Raji (cell line): ENCODE results near the gene UQCC3.

Source experiments
- POLR2A ChIP-seq: IDR thresholded peaks from 2 replicates; pipeline ENCODE4 v1.6.1; 2011; ENCODE audit warnings: low read depth, low read length, control low read depth; ENCODE audit not compliant: insufficient read depth

UQCC3 gene

DNA sequence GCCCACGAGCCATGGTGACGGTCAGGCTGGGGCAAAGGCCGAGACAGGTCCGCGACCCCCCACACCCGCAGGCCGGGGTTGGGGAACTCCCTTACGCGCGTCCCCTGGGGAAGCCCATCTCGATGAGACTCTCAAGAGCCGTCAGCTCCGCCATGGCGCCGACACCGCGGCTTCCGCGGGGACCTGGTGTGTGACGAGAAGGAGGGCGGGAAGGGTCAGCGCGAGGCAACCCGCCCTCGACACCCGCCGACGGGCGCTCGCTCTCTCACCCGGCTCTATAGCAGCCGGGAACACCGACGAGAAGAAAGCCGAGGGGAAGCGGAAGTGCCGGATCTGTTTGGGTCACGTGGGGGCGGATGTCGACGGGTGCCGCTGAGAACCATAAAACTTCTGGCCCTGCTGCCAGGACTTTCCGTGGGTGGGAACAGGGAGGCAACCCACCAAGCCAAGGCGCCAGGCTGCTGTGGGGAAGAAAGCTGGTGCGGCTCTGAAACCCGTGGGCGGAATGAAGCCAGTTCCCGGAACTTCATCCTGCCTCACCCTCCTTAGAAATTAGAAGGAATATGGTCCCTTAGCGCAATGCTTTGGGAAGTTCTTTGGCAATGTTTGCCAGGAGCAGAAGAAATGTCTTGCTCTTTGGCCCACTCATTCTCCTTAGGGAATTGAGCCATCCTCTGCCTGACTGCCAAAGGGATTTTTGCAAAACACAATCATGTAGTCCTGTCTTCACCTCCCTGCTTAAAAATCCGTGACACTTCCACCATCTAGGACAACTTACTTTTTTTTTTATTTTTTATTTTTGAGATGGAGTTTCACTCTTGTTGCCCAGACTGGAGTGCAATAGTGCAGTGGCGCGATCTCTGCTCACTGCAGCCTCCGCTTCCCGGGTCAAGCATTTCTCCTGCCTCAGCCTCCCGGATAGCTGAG, 7.6 kb downstream of the UQCC3 start, which contains the start of gene UBXN1:
TSS of gene UBXN1 (minus strand) at position 304 of the 927 bp plus-strand sequence. CDS start at position 154, 150 bp downstream.
- TF ChIP-seq POLR2A, result peak; percentile 78

DNA sequence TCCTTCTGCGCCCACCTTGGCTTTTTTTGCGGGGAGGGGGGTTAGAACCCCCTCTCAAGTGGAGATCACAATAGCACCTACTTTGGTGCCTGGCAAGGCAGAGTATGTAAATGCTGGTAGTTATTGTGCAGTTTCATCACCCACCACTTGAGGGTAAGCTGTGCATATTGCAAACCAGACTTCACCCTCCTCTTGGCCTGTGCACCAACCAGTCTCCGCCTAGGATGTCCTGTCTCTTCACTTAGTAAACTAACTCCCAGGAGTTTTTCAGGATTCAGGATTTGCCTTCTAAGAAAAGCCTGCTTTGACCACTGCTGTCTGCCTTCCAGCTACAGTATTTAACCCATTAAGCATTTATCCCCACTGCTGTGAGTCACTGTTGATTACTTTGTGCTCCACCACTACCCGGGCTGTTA, 9.4 kb downstream of the UQCC3 start:
- TF ChIP-seq POLR2A, result peak; percentile 37; the same call in 1 of the 2 replicates

DNA sequence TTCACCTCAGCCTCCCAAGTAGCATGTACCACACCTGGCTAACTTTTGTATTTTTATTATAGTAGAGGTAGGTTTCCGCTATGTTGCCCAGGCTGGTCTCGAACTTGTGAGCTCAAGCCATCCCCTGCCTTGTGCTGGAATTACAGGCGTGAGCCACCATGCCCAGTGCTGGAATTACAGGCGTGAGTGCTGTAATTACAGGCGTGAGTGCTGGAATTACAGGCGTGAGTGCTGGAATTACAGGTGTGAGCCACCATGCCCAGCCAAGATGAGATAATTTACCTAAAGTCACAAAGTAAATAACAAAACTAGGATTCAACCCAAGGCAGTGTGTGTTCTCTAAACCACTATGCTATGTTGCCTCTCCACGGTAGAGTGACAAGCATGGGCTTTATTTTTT, 11.0 kb downstream of the UQCC3 start:
- TF ChIP-seq POLR2A, result no peak

DNA sequence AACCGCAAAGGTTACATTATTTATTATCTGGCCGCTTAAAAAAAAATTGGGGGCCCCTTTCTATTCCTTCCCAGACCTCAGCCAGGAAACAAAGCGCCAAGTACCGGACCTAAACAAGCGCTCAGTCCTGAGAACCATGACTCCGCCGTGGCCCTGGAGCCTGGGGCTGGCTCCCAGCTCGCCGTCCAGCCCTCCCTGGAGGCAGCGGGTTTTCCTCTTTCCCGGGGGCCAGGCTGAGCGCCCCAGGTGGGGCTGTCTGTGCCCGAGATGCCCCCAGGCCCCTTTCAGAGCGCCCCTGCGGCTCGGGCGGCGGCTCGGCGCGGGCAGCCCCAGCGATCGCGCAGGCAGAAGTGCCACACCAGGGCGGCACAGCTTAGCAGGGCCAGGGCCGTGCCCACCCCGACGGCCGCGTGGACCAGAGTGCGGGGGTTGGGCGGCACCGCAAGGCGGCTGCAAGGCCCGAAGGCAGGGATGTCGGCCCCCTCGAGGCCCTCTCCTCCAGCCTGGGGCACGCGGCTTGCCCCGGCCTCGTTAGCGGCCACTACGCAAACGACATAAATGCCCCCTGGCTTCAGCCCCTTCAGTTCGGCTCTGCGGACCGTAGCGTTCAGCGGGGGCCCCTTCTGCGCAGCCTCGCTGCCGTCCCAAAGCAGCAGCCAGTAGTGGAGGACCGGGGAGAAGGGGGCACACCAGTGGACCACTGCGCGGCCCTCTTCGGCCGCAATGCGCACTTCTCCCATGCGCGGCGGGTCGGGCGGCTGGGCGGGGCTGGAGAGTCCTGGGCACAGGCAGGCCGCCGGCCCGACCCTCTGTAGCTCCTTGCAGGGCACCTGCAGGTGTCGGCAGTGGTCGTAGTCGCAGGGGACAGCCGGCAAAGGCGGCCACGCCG, 16.3 kb downstream of the UQCC3 start:
- TF ChIP-seq POLR2A, result no peak

DNA sequence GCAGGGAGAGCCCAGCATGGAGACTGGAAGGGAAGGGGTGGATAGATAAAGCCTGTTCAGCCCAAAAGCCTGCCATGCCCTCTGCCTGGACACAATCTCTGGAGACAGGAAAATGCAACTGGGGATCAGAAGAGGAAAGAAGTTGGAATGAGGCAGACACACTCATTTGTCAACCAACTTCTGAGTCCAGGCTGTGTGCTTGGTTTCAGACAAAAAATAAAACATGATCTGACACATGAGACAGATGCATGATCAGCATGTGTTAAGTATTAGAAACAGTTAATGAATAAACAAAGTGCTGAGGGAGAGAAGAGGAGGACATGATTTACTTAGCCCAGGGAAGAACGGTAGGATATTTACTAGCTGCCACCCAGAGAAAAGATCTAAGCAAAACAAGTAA, 17.0 kb downstream of the UQCC3 start:
- TF ChIP-seq POLR2A, result no peak

DNA sequence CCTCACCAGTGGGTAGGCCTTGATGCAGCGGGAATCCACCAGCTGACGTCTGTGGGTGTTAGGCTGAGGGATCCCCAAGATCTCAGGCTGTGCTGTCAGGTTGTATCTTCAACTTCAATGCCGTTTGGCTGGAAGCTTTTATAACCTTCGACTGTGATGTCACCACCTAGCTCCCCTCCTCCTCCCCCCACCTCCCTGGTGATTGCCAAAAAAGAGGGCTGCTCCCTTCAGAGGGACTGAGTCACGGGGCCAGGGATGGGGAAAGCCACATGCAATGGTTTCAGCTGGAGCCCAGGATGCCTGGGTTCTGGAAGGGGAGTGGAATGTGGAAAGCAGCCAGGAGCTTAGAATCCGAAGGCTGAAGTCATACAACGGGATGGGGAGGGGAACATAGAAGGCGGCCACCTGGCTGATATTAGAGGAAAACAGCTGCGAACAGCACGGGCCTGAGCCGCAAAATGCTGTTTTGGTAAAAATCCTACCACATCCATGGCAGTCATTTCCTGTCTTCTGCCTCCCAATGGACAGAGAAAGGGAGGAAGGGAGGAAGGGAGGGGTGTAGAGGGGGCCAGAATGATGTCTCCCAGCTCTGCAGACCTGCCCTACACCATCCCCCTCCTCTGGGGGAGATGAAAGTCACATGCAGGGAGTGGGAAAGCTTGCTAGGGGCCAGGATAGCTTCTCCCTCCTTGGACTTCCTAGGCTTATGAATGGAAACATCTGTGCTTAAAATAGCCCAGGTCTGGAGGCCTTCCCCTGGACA, 18.1 kb downstream of the UQCC3 start, which contains the start of gene LRRN4CL:
TSS of gene LRRN4CL (minus strand) at position 110 of the 763 bp plus-strand sequence. CDS start 1,022 bp downstream, outside the sequence.
- TF ChIP-seq POLR2A, result no peak

DNA sequence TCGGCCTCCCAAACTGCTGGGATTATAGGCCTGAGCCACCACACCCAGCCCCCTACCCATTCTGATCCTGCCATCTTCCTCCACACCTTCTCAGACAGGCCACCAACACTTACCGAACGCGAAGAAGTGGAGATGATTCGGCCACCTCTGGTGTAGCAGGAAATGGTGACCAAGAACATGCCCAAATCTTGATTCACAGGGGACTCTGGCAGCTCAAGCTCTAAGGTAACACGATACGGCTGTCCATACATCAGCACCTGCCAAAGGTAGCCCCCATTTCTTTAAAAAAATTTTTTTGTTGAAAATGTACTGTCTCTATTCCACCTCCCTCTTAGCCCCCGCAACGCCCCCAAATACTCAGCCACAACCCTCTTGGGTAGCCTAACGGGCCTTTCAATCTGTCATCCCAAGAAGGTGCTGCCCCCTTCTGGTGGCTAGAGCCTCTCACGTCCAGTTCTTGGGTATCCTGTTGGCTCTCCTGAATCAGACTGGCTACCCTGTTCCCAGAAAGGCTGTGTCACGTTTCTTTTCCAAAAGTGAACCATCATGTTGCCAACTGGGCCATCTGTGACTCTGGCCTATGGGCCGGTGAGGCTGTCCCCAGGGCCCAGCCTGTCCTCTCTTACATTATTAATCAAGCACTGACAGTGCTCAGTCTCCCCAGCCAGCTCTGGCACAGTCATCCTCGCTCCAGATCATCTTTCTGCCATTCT, 23.1 kb downstream of the UQCC3 start:
- no peak for TF ChIP-seq POLR2A

- TF ChIP-seq POLR2A, result no peak
Measured at GRCh38 chr11:62702246-62702645, 30.8 kb downstream of the UQCC3 start.

GRCh38 chr11:62705413-62705812, 33.9 kb downstream of the UQCC3 start:
- no peak for TF ChIP-seq POLR2A

DNA sequence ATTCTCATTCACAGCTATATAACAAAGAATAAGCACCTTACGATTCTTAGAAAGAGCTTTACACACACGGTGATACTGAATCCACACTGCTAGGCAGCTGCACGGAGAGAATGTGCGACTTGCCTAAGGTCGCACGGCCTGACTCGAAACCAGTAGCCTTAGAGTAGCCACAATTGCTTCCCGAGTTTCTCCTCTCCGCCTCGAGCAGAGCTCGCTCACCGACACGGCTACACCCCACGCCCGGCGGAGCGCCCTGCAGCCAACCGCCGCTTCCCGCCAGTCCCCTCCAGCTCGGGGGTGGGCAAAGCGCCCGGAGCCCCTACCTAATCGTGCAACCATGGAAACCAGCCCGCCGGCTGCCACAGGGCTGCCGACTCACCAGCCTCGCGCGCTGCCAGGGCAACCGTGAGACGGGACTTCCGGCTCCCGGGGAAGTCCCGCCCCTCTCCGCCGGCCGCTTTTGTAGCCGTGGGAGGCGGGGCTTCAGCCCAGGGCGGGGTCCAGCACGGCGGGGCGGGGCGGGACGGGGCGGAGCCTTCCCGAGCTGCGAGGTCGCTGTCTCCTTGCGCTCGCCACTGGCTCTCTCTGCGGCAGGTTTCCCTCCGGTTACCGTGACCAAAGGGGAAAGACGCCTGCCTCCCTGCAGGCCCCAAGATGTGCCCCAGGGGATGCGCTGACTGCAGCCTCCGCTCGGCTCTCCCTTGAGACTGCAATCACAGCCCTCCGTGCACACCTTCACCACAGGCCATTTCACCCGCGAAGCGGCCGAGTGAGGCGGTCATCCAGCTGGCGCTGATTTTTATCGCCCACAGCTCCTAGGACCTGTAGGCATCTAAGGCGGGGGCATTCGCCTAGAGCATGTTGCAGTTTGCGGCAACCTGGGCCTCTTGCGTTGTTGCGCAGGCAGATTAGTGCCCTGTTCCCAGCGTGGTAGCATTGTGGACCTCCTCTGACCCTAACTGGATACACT, 34.7 kb downstream of the UQCC3 start:
- TF ChIP-seq POLR2A, result peak; percentile 72

GRCh38 chr11:62706850-62707247, 35.4 kb downstream of the UQCC3 start:
- TF ChIP-seq POLR2A, result no peak

- no peak for TF ChIP-seq POLR2A
Measured at GRCh38 chr11:62707277-62707861, 35.9 kb downstream of the UQCC3 start, which contains the start of the genes BSCL2 and GNG3. BSCL2 (minus strand) TSS chr11:62707424; CDS start chr11:62707195, 229 bp downstream. GNG3 (plus strand) TSS chr11:62707676; CDS start chr11:62708296, 620 bp downstream.
